ENCODE data around the gene SIX6.
A peak's percentile ranks its signal among the peaks of the same experiment; 100 is the strongest.
"Not testable (repeated sequence)": the region's sequence is repeated elsewhere in the genome, so short reads cannot be mapped to it uniquely, and the experiment has no call there.

Gene SIX6

GRCh38 chr14:60508707-60509437 lies at the start of gene SIX6:
Gene SIX6 (plus strand): TSS chr14:60509146. CDS start chr14:60509399, 253 bp downstream.
- DNase-seq (ENCODE audit: low read depth in 1 of 2, low spot score in 1 of 2): no peak
- in situ Hi-C loops (cut with HindIII; ENCODE audit: low pct_unique_long_range_greater_than_20kb, low sequenced_read_pairs): no loop called here
- TF ChIP-seq JUND (IDR thresholded peaks at IDR 0.05; ENCODE audit: low read depth): no peak

DNA sequence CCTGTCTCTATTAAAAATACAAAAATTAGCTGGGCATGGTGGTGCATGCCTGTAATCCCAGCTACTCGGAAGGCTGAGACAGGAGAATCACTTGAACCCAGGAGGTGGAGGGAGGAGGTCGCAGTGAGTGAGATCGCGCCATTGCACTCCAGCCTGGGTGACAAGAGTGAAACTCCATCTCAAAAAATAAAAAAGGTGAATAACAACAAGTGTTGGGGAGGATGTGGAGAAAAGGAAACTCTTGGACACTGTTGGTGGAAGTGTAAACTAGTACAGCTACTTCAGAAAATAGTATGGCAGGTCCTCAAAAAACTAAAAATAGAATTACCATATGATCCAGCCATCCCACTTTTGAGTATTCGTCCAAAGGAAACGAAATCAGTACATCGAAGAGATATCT lies 28.7 kb upstream of the SIX6 start:
- in situ Hi-C loops (cut with HindIII; ENCODE audit: low pct_unique_long_range_greater_than_20kb, low sequenced_read_pairs); DNase-seq (ENCODE audit: low read depth in 1 of 2, low spot score in 1 of 2): not testable (repeated sequence)

DNA sequence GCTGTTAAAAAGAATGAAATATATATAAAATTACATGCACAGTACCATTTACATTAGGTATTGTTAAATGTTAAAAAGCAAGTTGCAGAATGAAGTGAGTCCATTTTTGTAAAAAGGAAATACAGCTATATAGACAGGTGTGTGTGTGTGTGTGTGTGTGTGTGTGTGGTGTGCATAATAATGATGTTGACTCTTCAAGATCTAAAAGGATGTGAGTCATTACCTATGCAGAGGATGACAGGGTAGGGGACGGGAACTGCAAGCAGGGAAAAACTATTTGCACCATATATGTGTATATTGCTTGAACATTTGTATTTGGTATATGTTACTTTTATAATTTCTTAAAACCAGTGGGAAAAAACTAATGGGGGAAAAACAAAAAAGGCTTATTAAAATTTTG lies 26.2 kb upstream of the SIX6 start:
- DNase-seq (ENCODE audit: low read depth in 1 of 2, low spot score in 1 of 2): no peak
- in situ Hi-C loops (cut with HindIII; ENCODE audit: low pct_unique_long_range_greater_than_20kb, low sequenced_read_pairs): no loop called here

GRCh38 chr14:60485057-60485597 lies 23.8 kb upstream of the SIX6 start:
- in situ Hi-C loops (cut with HindIII; ENCODE audit: low pct_unique_long_range_greater_than_20kb, low sequenced_read_pairs): no loop called here
- DNase-seq (ENCODE audit: low read depth in 1 of 2, low spot score in 1 of 2): no peak
- TF ChIP-seq JUND (IDR thresholded peaks at IDR 0.05; ENCODE audit: low read depth): no peak

More for the DNA sequence above, 26.2 kb upstream of the SIX6 start:
- TF ChIP-seq JUND (IDR thresholded peaks at IDR 0.05; ENCODE audit: low read depth): no peak

DNA sequence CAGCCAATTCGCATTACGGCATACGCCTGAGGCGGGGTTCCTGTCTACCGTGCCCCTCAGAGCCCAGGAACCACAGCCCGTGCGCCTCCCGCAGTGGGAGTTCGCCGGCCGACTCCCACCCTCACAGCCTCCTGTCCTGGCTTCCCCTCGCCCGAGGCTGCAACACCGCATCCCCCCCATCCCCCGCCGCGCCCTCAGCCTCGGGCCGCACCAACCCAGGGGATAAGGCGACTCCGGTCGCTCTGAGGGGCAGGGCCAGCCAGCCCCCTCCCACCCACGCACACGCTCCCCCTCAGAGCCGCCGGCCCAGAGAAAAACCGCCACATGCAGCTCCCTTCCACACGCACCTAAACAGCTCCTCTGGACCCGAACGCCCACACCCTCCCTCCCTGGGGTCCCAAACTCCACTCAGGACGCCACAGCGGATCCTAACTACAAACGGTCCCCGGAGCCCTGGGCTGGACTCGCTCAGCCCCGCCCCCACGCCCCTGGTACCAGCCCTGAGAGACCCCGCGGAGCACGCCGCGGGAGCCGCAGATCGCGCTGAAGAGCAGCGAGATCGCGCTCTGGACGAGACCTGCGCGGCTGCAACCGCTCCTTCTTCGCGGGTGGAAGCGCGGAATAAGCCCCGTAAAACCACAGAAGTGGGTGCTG lies 23.2 kb upstream of the SIX6 start, which contains the start of gene C14orf39:
TSS of gene C14orf39 (minus strand) at position 466 of the 654 bp plus-strand sequence. CDS start 985 bp downstream, outside the sequence.
- TF ChIP-seq JUND (IDR thresholded peaks at IDR 0.05; ENCODE audit: low read depth): no peak
- DNase-seq (ENCODE audit: low read depth in 1 of 2, low spot score in 1 of 2): no peak
- in situ Hi-C loops (cut with HindIII; ENCODE audit: low pct_unique_long_range_greater_than_20kb, low sequenced_read_pairs): no loop called here

DNA sequence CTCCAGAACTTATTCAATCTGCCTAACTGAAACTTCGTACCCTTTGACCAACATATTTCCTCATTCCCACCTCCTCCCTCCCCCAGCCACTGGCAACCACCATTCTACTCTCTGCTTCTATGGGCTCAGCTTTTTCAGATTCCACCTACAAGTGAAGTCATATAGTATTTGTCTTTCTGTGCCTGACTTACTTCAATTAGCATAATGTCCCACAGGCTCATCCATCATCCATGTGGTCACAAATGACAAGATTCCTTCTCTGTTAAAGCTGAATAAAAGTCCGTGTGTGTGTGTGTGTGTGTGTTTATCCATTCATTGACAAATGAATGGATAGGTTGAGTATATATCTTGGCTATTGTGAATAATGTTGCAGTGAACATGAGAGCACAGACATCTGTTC lies 21.7 kb upstream of the SIX6 start:
- DNase-seq (ENCODE audit: low read depth in 1 of 2, low spot score in 1 of 2): no peak
- in situ Hi-C loops (cut with HindIII; ENCODE audit: low pct_unique_long_range_greater_than_20kb, low sequenced_read_pairs): no loop called here
- TF ChIP-seq JUND (IDR thresholded peaks at IDR 0.05; ENCODE audit: low read depth): no peak

DNA sequence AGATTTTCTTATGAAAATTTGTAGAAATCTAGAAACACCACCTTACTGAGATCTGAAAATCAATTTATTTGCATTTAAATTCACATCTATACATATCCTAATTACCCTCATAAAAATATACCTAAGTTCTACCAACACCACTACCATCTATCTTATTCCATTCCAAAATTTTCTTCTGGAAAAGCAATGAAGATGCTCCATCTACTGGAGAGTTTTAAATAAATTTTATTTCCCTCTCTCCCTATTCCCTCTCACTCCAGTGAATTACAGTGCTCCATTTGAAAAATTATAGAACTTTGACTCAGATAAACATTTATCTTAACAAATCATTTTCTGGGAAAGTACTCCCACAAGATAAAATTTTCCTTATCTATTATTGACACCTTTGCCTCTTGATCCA lies 20.8 kb upstream of the SIX6 start:
- DNase-seq (ENCODE audit: low read depth in 1 of 2, low spot score in 1 of 2): peak; percentile 29 to 37
- in situ Hi-C loops (cut with HindIII; ENCODE audit: low pct_unique_long_range_greater_than_20kb, low sequenced_read_pairs): no loop called here

DNA sequence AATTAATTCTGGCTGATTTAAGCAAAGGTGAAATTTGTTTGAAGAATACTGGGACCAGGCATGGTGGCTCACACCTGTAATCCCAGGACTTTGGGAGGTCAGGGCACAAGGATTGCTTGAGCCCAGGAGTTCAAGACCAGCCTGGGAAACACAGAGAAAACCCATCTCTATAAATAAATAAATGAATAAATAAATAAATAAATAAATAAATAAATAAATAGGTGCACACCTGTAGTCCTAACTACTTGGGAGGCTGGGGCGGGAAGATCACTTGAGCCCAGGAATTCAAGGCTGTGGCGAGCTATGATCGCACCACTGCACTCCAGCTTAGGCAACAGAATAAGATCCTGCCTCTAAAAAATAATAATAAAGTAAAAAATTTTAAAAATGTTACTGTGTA lies 18.7 kb upstream of the SIX6 start:
- in situ Hi-C loops (cut with HindIII; ENCODE audit: low pct_unique_long_range_greater_than_20kb, low sequenced_read_pairs): no loop called here
- no peak for TF ChIP-seq JUND (IDR thresholded peaks at IDR 0.05; ENCODE audit: low read depth)
- DNase-seq (ENCODE audit: low read depth in 1 of 2, low spot score in 1 of 2): no peak

More for the DNA sequence above, 20.8 kb upstream of the SIX6 start:
- TF ChIP-seq JUND (IDR thresholded peaks at IDR 0.05; ENCODE audit: low read depth): no peak

GRCh38 chr14:60495946-60496345 lies 13.0 kb upstream of the SIX6 start:
- DNase-seq (ENCODE audit: low read depth in 1 of 2, low spot score in 1 of 2): no peak
- in situ Hi-C loops (cut with HindIII; ENCODE audit: low pct_unique_long_range_greater_than_20kb, low sequenced_read_pairs): no loop called here
- no peak for TF ChIP-seq JUND (IDR thresholded peaks at IDR 0.05; ENCODE audit: low read depth)

DNA sequence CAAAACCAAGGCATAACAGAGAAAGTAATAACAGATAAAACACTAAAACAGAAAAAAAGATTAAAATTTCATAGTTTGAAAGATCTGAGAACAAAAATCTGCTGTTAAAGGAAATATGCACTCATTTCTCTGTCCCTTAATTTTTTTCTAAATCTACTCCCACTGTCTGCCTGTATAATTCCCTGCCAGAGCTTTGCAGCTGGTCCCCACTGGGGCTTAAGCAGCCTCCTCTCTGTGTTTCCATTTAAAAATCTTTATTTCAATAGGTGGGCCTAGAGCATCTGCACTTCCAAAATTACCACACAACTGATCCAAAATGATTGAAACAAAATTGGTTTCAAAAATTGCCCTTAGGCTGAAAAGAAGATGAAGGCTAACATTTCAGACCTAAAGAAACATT lies 6.4 kb upstream of the SIX6 start:
- in situ Hi-C loops (cut with HindIII; ENCODE audit: low pct_unique_long_range_greater_than_20kb, low sequenced_read_pairs): no loop called here
- TF ChIP-seq JUND (IDR thresholded peaks at IDR 0.05; ENCODE audit: low read depth): no peak
- no peak for DNase-seq (ENCODE audit: low read depth in 1 of 2, low spot score in 1 of 2)

DNA sequence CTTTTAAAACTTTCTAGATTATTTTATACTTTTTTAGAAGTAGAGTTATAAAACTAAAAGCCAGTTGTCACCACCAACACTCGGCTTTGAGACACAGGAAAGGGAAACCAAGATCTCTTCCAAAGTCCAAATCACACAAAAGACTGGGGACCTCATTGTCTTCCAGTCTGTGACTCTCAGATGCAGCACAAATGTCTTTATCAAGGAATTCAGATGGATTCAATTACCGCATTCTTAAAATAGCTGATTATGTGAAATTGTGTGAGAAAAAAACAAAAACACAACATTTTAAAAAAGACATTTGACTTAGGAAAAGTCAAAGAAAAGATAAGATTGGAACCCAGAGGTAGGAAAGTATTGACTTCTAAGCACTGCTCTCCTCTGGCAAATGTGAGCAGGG lies 3.5 kb upstream of the SIX6 start:
- TF ChIP-seq JUND (IDR thresholded peaks at IDR 0.05; ENCODE audit: low read depth): no peak
- in situ Hi-C loops (cut with HindIII; ENCODE audit: low pct_unique_long_range_greater_than_20kb, low sequenced_read_pairs): no loop called here
- DNase-seq (ENCODE audit: low read depth in 1 of 2, low spot score in 1 of 2): no peak

- no peak for DNase-seq (ENCODE audit: low read depth in 1 of 2, low spot score in 1 of 2)
- TF ChIP-seq JUND (IDR thresholded peaks at IDR 0.05; ENCODE audit: low read depth): no peak
- in situ Hi-C loops (cut with HindIII; ENCODE audit: low pct_unique_long_range_greater_than_20kb, low sequenced_read_pairs): no loop called here
Measured at GRCh38 chr14:60506010-60506409, 2.9 kb upstream of the SIX6 start.

DNA sequence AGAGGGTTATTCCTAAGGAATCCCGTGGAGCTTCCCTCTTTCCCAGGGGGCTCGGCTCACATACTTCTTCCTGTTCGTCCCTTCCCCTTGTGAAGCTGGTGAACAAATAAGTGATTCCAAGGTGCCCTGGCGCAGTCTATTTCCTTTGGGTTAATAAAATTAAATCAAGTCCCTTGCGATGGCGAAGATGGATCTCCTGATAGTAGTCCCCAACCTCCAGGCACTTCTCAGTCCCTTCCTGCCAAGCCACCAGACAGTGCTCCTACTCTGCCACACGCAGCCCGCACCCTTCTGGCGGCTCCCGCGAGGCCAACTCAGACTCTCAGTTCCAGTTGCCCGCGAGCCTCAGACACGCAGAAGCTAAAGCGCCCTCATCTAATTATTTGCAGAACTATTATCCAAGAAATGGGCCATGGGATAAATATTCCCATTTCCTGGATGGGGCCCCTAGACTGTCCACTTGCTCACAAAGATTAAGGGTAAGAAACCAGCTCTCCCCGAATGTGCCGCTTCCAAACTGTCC lies 2.4 kb upstream of the SIX6 start:
- in situ Hi-C loops (cut with HindIII; ENCODE audit: low pct_unique_long_range_greater_than_20kb, low sequenced_read_pairs): no loop called here
- TF ChIP-seq JUND (IDR thresholded peaks at IDR 0.05; ENCODE audit: low read depth): no peak
- DNase-seq (ENCODE audit: low read depth in 1 of 2, low spot score in 1 of 2): no peak

All from T47D (cell line).